Endothelial cell of hepatic sinusoid (primary cell): Measurements from ENCODE around the gene GTF2F2.
"Not testable (repeated sequence)": the region's sequence is repeated elsewhere in the genome, so short reads cannot be mapped to it uniquely, and the experiment has no call there.

ENCODE experiments used
- in situ Hi-C: cut with HindIII; loops from 2 replicates; pipeline ENCODE4 v1.10.0; 2017; ENCODE audit warnings: low sequenced_read_pairs

The GTF2F2 gene

DNA sequence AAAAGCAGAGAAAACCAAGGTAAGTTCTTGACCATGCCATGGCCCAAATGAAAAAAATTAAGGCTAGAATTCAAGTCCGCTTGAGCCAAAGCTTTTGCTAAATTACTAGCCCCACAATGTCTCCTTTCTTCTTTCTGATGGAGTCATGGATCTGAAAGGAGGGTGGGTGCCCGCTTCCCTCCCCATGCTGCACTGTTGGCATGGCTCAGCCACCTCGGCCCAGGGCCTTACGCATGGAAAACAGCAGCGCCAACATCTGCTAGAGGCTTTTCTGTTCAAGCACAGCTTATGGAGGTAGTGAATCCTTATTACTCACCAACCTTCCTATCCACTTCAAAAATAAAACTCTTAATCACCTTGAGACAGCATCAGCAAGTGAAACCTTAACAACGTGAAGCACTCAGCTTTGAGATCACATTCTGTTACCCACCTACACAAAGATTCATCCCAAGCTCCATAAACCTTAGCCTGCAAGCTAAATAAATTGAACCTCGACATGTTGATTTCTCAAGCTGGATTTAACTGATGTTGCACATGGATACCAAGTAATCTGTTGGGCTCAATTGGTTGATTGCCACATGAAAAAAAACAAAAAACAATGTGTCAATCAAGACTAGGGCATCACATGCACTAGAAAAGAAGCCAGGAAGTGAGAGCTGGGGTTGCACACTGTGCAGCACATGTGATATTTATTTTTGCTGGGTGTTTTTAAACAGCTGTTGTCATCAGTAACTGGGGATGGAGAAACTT lies 177.3 kb downstream of the GTF2F2 start:
- in situ Hi-C loops, result no loop called here

DNA sequence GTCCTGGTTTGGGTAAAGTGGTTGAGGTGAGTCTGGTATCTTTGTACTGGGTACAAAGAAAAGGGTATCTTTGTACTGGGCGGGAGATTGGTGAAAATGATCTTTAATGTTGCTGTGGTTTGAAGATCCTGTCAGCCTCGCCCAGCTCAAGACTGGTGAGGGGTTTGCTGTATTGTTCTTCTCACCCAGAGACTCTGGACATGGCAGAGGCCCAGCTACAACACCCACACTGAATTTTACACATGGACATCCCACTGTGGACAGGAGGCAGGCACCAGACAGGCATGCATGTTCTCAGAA lies 177.8 kb downstream of the GTF2F2 start:
- in situ Hi-C loops, result no loop called here

DNA sequence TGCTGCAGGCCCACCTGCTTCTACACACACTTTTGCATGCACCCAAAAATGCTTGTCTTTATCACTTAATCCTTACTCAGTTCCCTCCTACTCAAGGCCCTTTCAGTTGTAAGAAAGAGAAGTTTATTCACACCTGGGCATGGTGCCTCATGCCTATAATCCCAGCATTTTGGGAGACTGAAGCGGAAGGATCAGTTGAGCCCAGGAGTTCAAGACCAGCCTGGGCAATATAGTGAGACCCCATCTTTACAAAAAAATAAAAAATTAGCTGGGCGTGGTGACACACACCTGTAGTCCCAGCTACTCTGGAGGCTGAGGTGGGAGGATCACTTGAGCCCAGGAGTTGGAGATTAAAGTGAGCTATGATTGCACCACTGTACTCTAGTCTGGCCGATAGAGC lies 178.2 kb downstream of the GTF2F2 start:
- in situ Hi-C loops, result not testable (repeated sequence)

DNA sequence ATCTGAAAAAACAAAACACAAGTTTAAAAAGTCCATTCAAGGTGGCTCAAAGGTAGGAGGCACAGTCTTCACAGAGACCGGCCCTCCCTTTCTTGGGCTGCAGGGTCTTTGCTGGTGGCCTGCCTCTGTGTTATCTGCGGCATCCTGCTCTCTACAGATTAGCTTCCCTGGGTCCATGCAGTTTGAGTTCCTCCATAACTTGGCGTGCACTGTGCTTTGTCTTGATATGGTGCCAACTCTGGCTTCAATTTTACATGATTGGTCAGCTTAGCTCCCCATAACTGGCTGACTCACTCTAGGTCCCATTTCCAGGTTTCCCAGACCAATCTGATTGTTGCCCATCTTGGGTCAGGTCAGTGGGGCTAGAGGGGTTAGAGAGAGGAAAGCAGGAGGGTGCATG lies 178.9 kb downstream of the GTF2F2 start:
- in situ Hi-C loops, result no loop called here

DNA sequence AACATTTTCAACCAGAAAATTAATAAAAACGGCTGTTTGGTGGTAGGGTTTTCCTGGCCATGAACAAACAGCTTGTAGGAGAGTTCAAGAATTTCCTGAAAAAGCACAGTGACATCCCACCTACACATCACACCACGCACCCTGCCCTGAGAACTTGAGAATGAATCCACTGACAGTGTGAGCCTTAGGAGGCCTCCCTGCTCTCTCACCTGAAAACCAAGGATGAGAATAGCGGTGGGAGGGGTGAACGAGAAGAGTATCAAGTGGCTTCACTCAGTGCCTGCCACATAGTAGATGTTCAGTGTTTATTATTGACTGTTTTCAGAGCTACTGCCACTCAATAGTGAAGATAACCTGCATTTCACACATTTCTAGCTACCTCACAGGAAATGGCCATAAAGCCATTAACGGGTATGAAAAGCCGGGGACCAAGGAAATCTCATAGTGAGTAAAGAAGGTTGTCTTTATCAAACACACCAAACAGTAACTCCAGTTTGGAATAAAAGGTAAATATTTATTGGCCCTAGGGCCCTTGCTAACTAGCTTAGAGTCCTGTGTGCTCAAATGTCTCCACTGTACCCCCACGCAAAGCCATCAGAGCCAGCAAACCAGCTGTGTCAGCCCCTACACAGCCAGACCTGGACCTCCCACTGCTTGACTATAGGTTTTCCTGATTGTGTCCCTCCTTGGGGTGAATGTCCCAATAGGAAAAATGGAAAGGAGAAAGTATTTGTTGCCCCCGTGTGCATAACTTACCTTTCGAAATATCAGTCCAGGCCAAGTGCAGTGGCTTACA lies 180.1 kb downstream of the GTF2F2 start:
- in situ Hi-C loops, result no loop called here

DNA sequence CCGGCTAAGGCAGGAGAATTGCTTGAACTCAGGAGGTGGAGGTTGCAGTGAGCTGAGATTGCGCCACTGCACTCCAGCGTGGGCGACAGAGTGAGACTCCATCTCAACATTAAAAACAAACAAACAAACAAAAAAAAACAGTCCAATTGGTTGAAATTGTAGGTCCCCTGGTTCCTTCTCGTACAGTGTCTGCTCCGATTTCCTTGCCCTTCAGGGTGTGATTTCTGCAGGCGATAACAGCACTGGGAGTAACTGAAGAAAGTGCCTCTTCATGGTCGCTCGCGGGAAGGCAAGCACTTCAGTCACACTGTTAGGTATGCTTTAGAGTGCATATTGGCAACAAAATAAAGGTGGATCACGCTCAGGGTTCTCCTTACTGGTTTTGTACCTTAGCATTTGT lies 181.0 kb downstream of the GTF2F2 start:
- in situ Hi-C loops, result no loop called here

DNA sequence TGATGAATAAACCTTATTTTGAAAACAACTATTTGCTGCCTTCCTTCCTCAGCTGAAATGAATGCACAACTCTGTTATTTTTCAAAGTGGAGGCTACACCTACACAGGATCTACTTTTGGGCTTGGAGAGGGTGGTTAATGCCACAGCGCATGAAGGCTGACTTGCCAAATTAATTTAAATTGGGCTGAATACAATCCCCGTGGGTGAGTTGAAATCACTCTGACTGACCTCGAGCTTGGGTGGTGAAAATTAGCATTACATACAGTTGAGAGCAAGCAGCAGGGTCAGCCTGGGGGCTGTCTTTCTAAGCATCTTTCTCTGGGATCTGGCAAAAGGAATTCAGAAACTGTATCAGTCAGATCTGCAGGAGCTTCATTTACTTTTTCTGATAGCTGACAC lies 182.2 kb downstream of the GTF2F2 start:
- in situ Hi-C loops, result no loop called here

DNA sequence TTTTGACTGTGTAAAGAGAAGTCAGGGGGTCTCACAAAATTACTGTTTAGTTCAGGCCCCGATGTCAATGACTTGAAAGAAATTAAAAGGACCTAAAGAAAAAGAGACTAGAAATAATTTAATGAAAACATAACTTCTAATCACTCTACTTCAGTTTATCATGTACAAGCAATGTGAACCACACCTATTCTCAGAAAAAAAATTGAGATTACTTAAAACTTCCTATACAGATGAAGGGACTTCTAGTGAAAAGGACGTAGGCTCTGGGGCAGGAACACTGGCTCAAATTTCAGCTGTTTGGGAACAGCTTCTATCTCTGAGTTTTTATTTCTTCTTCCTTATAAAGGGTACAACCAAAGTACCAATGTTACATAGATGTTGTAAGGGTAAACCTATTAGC lies 182.7 kb downstream of the GTF2F2 start:
- in situ Hi-C loops, result no loop called here

DNA sequence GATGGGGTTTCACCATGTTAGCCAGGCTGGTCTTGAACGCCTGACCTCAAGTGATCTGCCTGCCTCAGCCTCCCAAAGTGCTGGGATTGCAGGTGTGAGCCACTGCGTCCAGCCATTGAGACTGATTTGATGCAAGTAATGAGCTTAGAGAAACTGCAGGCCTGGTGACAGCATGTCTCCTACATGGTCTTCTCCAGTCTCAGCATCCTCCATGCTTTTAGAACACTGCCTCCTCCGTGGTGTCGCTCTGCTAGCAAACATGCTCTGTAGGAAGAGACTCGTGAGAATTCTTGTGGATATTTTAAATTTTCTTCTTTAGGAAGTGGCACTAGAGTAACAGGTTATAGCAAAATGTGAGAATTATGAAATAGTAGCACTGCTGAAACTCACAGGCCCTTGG lies 183.6 kb downstream of the GTF2F2 start:
- in situ Hi-C loops, result no loop called here

DNA sequence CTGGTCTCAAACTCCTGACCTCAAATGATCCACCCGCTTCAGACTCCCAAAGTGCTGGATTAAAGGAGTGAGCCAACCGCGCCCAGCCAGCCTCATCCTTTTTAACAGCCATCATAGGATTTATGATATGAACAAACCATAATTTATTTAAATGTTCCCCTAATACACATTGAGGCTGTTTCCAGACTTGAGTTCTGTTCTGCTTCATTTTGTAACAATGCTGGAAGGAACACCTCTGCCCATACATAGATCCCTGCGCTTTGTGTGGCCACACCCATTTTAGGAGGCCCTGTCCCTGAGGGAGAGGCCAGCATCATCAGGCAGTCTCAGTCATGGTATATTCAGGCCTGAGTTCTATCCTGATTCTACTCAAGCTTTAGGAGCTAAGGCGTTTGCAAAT lies 184.8 kb downstream of the GTF2F2 start:
- in situ Hi-C loops, result loop anchor here (5.0 kb wide), 1 partner anchor 68 kb away; no protein-coding TSS in a partner anchor

DNA sequence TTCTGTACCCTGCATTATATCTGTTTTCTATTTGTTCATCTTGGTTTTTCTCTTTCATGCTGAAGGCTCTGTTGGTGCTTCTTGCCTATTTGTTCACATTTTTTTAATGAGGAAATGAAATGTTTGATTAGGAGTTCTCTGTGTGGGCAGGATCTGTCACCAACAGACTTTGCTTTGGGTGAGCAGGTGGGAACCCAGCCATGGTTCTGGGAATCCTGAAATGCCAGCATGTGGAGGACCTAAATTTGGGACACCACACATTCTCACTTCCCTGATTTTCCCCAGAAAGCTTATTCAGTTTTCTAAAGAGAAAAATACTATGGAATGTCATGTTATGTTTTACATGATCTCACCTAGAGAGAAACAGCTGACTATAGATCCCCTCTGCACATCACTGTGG lies 186.7 kb downstream of the GTF2F2 start:
- in situ Hi-C loops, result loop anchor here (5.0 kb wide), 1 partner anchor 70 kb away; no protein-coding TSS in a partner anchor

DNA sequence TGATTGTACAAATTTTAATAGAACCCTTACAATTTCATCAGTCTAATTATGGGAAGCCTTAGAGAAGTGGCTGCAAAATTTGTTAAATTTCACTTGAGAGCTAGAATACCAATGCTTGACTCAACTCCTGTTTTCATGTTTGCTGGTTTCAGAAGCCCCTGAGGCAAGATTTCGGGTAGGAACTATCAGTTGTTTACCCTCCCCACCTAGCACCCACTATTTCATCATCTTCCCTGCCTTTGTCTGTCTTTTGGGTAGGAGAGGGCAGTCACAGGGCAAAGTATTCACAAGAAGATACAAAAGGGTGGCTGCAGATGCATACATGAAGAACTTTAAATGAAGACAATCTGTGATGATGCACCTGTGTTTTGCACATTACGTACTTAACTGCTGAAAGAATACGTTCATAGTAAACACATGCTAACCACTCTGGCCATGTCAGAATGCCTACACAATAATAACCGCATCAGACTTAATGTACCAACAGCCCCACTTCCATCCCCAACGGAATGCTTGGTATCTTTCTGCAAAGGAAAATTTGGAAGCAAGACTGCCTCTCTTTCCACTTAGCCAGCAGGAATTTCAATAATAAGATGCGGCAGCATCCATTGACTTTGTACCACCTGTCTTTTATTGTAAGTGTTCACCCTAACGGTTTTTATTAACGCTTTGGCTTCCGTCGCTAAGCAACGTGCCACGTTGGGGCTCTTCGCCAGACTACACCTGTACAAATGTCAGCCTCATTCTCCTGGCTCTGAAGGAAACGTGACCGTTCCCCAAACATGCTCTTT lies 190.2 kb downstream of the GTF2F2 start:
- in situ Hi-C loops, result no loop called here

DNA sequence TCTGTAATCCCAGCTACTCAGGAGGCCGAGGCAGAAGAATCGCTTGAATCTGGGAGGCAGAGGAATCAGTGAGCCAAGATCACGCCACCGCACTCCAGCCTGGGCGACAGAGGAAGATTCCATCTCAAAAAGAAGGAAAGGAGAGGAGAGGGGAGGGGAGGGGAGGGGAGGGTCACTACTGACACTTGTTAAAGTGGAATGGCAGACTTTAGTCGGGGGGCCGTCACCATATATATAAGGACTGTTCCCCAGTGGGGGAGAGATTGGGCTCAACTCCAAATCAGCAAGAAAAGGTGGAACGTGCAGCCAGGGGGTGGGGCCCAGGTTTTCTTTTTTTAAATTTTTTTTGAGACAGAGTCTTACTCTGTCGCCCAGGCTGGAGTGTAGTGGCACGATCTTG lies 194.5 kb downstream of the GTF2F2 start:
- in situ Hi-C loops, result no loop called here

DNA sequence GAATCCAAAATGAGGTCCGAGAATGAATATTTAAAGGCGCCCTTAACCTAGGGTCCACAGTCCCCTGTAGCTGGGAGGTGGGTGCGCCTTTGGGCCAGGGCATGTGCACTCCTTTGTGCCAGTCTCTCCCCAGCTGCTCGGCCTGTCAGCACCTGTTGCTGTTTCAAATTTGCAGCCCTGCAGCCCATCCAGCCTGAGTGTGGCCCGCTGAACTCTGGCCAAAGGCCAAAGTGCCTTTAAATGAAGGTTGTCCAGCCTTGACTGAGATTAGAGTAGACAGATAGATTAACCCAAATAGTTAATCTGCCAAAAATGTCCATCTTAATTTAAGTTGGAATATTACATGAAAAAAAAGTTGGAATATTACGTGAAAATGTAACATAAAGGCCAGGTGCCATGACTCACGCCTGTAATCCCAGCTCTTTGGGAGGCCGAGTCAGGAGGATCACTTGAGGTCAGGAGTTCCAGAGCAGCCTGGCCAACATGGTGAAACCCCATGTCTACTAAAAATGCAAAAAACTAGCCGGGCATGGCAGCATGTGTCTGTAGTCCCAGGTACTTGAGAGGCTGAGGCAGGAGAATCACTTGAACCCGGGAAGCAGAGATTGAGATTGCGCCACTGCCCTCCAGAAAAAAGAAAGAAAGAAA lies 195.3 kb downstream of the GTF2F2 start:
- in situ Hi-C loops, result no loop called here

DNA sequence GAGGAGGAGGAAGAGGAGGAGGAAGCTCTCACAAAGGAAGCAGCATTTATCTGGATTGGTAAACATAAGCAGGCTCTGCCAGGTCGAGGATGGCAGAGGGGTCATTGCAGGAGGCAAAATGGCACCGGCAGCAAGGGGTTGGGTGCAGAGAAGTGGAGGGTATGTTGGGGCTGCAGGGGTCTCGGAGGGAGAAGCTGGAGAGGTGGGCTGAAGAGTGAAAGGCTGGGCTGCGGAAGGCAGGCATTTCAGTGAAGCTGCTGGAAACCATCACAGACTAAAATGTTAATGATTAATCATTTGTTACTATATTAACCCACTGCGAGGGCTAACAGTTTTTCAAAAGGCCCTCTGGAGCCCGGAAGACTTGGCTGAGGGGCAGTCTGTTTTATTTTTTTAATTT lies 196.0 kb downstream of the GTF2F2 start:
- in situ Hi-C loops, result no loop called here

DNA sequence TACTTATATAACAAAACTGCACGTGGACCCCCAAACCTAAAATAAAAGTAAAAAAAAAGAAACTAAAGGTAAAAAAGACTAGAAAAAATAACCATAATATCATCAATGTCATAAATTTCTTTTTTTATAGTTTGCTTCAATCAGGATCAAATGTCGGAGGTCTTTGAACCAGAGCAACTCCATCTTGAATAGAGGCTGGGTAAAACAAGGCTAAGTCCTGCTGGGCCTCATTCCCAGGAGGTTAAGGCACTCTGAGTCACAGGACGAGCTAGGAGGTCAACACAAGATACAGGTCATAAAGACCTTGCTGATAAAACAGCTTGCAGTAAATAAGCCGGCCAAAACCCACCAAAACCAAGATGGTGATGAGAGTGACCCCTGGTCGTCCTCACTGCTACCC lies 196.7 kb downstream of the GTF2F2 start:
- in situ Hi-C loops, result no loop called here

DNA sequence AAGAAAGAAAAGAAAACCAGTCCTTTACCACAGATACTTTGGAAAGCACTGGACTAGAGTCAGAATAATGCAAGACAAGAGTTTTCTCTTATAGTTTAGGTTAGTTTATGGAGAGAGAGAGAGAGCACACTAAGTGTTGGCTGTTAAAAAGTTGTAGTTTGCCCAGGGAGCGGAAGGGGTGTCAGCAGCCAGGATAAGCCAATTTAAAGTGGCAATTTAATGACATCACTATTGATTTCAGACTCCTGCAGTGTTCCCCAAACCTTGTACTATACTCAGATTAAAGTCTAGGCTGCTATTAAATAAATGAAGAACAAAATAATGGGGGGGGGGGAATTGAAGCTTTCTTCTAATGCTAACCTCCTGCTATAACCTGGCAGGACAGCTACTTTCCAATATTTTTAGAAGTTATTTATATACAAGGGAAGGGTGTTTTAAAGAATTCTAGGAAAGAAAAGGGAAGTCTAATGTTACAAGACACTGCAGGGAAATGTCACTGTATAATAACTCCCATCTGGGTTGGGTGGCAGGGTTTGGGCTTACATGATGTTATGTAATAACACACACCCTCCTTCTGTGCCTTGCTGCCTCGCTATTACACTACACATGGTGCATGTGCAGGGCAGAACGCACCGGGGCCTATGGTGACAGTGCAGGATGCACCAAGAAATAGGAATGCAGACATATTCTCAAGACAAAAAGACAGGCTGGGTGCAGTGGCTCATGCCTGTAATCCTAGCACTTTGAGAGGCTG lies 200.7 kb downstream of the GTF2F2 start:
- in situ Hi-C loops, result no loop called here

DNA sequence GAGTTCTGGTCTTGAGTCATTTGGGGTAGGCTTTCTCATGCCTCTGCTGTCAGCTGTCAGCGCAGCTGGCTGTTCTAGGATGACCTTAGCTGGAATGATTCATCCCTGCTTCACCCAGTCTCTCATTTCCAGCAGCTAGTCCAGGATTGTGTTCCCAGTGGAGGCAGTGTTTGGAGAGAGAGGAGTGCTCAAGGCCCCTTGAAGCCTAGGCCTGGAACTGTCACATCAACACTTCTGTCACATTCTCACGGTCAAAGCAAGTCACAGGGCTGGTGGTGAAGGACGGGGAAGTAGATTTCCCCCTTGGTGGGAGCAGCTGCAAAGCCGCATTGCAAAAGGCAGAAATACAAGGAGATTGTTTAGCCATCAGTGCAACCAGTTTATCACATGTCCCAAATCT lies 205.5 kb downstream of the GTF2F2 start:
- in situ Hi-C loops, result no loop called here

DNA sequence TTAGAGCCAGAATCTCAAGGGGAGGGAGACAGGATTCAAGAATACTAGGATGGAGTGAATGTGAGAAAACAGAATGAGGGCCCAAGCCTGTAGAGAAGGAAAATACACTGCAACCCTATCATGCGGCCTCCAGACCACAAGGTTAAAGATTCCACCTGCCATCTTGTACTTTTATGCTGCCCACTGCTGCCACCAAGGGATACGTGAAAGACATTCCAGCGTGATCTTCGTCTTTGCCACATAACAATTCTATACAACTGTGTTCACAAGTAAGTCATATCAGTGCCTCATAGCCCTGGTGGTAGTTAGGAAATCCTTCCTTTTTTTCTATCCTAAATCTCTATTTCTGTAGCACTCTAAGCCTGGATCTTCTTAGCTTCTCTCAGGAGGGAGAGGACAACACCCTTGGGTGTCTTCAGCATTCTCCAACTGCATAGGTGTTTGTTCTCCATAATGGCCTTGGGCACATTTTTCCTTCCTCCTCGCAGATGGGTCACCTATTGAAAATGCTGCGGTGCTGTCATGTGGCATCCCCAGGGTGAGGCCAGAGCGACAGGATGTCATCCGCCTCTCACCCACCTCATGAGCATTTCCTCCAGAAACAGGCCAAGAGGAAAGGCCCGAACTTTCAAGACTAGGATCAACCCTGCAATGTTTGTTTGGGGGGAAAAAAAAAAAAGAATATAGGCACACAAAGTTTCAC lies 207.1 kb downstream of the GTF2F2 start:
- in situ Hi-C loops, result no loop called here

DNA sequence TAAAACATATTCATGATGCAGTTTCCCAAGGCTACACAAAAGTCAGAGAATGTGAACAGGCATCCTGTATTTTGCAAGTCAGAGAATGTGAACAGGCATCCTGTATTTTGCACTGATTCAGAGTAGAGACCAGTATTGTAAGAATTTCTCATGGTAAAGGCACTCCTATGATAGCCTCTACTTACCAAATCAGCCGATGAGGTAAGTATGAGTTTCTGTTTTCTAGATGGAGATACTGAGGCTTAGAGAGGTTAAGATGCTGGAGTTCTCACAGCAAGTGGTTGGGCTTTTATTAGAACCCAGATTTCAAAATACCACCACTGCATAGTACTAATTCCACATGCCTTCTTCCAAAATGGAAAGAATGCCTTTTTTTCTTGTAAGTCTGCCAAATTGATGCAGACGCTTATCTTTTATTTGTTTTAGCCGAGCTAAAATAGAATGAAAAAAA lies 208.4 kb downstream of the GTF2F2 start:
- in situ Hi-C loops, result no loop called here
